ENCODE measurements around the gene CD164L2.
A peak's percentile ranks its signal among the peaks of the same experiment; 100 is the strongest.

Gene CD164L2

DNA sequence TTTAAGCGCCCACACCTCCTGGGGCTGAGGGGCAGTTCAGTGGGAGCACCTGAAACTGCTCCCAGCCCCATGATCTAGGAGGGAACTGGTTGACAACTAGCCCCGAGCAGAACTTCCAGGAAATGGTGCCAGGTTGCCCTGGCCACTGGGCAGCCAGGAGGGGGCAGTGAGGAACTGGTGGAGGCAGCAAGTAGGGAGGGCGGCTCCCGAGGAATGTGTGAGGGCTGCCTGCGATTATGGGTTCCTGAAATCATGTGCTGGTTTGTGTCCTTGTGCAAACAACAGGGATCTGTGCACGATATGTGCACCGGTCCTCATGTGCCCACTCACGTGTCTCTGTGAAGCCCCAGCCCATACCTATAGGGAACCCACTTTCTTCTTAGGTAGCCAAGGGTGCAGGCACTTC lies 19.2 kb upstream of the CD164L2 start:
- Histone ChIP-seq H2BK12ac (ENCODE audit: low read length) (no peak overlapping the region), H3K36me3 (ENCODE audit: control insufficient read depth in 1 of 2, insufficient read depth in 2 of 2, low read length in 2 of 2) (peaks cover 5 to 6% of the 10 kb centered on the region in 2 experiments), H4K91ac (ENCODE audit: low read depth, low read length) (peak overlapping the region; percentile 16), H3K4me2 (ENCODE audit: low read length) (no peak overlapping the region), H2AFZ (ENCODE audit: insufficient read depth, low read length, poor library complexity) (no peak overlapping the region), H3K18ac (ENCODE audit: low read length) (no peak overlapping the region), H3K27me3 (ENCODE audit: insufficient read depth, low read length) (no peaks in the 10 kb centered on the region), H3K9me3 (ENCODE audit: insufficient read depth, low read depth, low read length) (peaks cover 4% of the 10 kb centered on the region), H3K79me2 (ENCODE audit: control insufficient read depth, insufficient read depth, low read length, poor library complexity) (no peaks in the 10 kb centered on the region), H3K23ac (ENCODE audit: low read length) (no peak overlapping the region), H3K14ac (ENCODE audit: low read length) (no peak overlapping the region), H3K4me3 (ENCODE audit: low read depth, low read length) (no peak overlapping the region), H3K9ac (ENCODE audit: low read length) (no peak overlapping the region), H2BK120ac (ENCODE audit: insufficient read depth, low read length, poor library complexity) (no peak overlapping the region), H3K4ac (ENCODE audit: low read depth, low read length) (no peak overlapping the region), H3K4me1 (ENCODE audit: control insufficient read depth in 1 of 2, insufficient read depth in 2 of 2, low read length in 2 of 2) (peaks cover 11 to 23% of the 10 kb centered on the region in 2 experiments), H4K12ac (ENCODE audit: low read depth, low read length) (no peak overlapping the region), H4K8ac (ENCODE audit: low read depth, low read length) (peak overlapping the region; percentile 19), H2BK5ac (ENCODE audit: low read depth, low read length, poor library complexity) (no peak overlapping the region), H2AK5ac (ENCODE audit: low read length) (no peak overlapping the region), H3K79me1 (ENCODE audit: low read length) (peaks cover 4% of the 10 kb centered on the region), H3K27ac (ENCODE audit: low read depth, low read length) (no peak overlapping the region)
- no CpG with 5 or more reads among the region's 8 CpGs for WGBS (ENCODE audit: extremely low coverage, insufficient coverage, insufficient read length)
- peak in 1 of 2 donors; percentile 33 for DNase-seq

DNA sequence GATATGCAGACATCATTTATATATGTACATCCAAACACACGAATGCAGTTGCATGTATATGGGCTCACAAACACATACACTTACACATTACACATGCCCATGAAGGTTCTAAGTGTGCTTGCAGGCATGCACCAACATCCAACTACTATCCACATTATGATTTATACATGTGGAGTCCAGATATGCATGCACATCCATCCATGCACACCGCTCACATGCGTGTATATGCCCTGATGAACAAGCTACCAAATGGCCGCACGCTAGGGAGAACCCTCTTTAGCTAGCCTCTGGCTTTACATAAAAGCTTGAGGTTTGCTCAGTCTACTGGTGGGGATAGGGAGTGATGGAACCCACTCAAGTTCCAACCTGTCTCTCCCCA lies 17.8 kb upstream of the CD164L2 start:
- no peak overlapping the region for H3K14ac ChIP-seq (ENCODE audit: low read length)
- H3K27me3 ChIP-seq (ENCODE audit: insufficient read depth, low read length): no peaks in the 10 kb centered on the region
- no peak overlapping the region for H2AK5ac ChIP-seq (ENCODE audit: low read length)
- no peak overlapping the region for H3K23ac ChIP-seq (ENCODE audit: low read length)
- H4K8ac ChIP-seq (ENCODE audit: low read depth, low read length): no peak overlapping the region
- H3K4me2 ChIP-seq (ENCODE audit: low read length): no peak overlapping the region
- no peaks in the 10 kb centered on the region for H3K36me3 ChIP-seq (ENCODE audit: control insufficient read depth in 1 of 2, insufficient read depth in 2 of 2, low read length in 2 of 2)
- H3K79me2 ChIP-seq (ENCODE audit: control insufficient read depth, insufficient read depth, low read length, poor library complexity): no peaks in the 10 kb centered on the region
- no peak overlapping the region for H3K27ac ChIP-seq (ENCODE audit: low read depth, low read length)
- no peak overlapping the region for H4K91ac ChIP-seq (ENCODE audit: low read depth, low read length)
- no peak overlapping the region for H3K18ac ChIP-seq (ENCODE audit: low read length)
- H3K9me3 ChIP-seq (ENCODE audit: insufficient read depth, low read depth, low read length): peaks cover 4% of the 10 kb centered on the region
- no peak overlapping the region for H3K4me3 ChIP-seq (ENCODE audit: low read depth, low read length)
- H3K4ac ChIP-seq (ENCODE audit: low read depth, low read length): no peak overlapping the region
- WGBS (ENCODE audit: extremely low coverage, insufficient coverage, insufficient read length): no CpG with 5 or more reads among the region's 5 CpGs
- H4K12ac ChIP-seq (ENCODE audit: low read depth, low read length): no peak overlapping the region
- no peak overlapping the region for H2BK120ac ChIP-seq (ENCODE audit: insufficient read depth, low read length, poor library complexity)
- H3K4me1 ChIP-seq (ENCODE audit: control insufficient read depth in 1 of 2, insufficient read depth in 2 of 2, low read length in 2 of 2): peaks cover 11 to 20% of the 10 kb centered on the region in 2 experiments
- DNase-seq: no peak
- no peak overlapping the region for H3K9ac ChIP-seq (ENCODE audit: low read length)
- no peak overlapping the region for H2BK5ac ChIP-seq (ENCODE audit: low read depth, low read length, poor library complexity)
- no peak overlapping the region for H2BK12ac ChIP-seq (ENCODE audit: low read length)
- no peak overlapping the region for H2AFZ ChIP-seq (ENCODE audit: insufficient read depth, low read length, poor library complexity)
- peaks cover 4% of the 10 kb centered on the region for H3K79me1 ChIP-seq (ENCODE audit: low read length)

DNA sequence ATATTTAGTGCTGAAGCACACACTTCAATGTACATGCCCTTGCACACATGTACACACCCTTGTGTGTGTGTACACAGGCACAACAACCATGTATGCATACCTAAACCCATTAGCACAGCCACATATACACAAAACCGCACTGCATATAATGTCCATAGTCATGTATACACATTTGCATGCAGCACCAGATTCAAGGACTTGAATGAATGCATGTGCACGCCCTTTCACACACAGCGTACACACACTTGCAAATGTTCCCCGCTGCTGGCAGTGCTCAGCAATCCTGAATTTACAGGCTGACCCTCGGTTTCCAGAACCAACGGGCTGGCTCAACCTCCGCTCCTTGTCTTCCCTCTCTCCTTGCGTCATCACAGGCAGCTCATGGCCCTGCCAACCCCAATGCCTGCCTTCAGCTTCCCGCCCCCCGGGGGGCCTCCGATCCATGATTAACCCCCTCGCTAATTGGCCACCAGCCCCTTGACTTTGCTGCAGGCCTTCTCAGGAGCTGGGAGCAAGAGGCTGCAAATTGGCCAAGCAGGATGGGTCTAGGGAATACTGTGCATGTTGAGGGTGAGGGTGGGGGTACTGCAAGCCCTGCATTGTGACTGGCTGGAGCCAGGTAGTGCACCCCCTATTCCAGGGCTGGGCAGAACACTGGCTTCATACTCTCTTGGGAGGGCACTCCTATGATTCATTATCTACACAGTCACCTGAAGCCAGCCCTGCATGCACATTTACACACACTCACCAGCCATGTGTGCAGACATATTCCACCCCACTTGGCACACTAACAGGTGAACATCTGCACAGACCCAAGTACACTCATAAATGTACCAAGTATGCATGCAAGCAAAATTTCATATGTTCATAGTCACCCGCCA lies 17.2 kb upstream of the CD164L2 start:
- no peak overlapping the region for H3K18ac ChIP-seq (ENCODE audit: low read length)
- no peak overlapping the region for H3K23ac ChIP-seq (ENCODE audit: low read length)
- no peak overlapping the region for H2BK5ac ChIP-seq (ENCODE audit: low read depth, low read length, poor library complexity)
- no peaks in the 10 kb centered on the region for H3K36me3 ChIP-seq (ENCODE audit: control insufficient read depth in 1 of 2, insufficient read depth in 2 of 2, low read length in 2 of 2)
- DNase-seq: no peak
- peaks cover 4% of the 10 kb centered on the region for H3K9me3 ChIP-seq (ENCODE audit: insufficient read depth, low read depth, low read length)
- WGBS (ENCODE audit: extremely low coverage, insufficient coverage, insufficient read length): no CpG with 5 or more reads among the region's 13 CpGs
- H2BK12ac ChIP-seq (ENCODE audit: low read length): no peak overlapping the region
- H2BK120ac ChIP-seq (ENCODE audit: insufficient read depth, low read length, poor library complexity): no peak overlapping the region
- H3K4me2 ChIP-seq (ENCODE audit: low read length): no peak overlapping the region
- no peaks in the 10 kb centered on the region for H3K79me2 ChIP-seq (ENCODE audit: control insufficient read depth, insufficient read depth, low read length, poor library complexity)
- H3K4me3 ChIP-seq (ENCODE audit: low read depth, low read length): no peak overlapping the region
- H4K8ac ChIP-seq (ENCODE audit: low read depth, low read length): no peak overlapping the region
- peaks cover 4% of the 10 kb centered on the region for H3K79me1 ChIP-seq (ENCODE audit: low read length)
- no peak overlapping the region for H2AK5ac ChIP-seq (ENCODE audit: low read length)
- peaks cover 11 to 18% of the 10 kb centered on the region in 2 experiments for H3K4me1 ChIP-seq (ENCODE audit: control insufficient read depth in 1 of 2, insufficient read depth in 2 of 2, low read length in 2 of 2)
- H3K4ac ChIP-seq (ENCODE audit: low read depth, low read length): no peak overlapping the region
- no peaks in the 10 kb centered on the region for H3K27me3 ChIP-seq (ENCODE audit: insufficient read depth, low read length)
- H3K14ac ChIP-seq (ENCODE audit: low read length): no peak overlapping the region
- H2AFZ ChIP-seq (ENCODE audit: insufficient read depth, low read length, poor library complexity): no peak overlapping the region
- no peak overlapping the region for H3K9ac ChIP-seq (ENCODE audit: low read length)
- H3K27ac ChIP-seq (ENCODE audit: low read depth, low read length): no peak overlapping the region
- H4K12ac ChIP-seq (ENCODE audit: low read depth, low read length): no peak overlapping the region
- H4K91ac ChIP-seq (ENCODE audit: low read depth, low read length): no peak overlapping the region

DNA sequence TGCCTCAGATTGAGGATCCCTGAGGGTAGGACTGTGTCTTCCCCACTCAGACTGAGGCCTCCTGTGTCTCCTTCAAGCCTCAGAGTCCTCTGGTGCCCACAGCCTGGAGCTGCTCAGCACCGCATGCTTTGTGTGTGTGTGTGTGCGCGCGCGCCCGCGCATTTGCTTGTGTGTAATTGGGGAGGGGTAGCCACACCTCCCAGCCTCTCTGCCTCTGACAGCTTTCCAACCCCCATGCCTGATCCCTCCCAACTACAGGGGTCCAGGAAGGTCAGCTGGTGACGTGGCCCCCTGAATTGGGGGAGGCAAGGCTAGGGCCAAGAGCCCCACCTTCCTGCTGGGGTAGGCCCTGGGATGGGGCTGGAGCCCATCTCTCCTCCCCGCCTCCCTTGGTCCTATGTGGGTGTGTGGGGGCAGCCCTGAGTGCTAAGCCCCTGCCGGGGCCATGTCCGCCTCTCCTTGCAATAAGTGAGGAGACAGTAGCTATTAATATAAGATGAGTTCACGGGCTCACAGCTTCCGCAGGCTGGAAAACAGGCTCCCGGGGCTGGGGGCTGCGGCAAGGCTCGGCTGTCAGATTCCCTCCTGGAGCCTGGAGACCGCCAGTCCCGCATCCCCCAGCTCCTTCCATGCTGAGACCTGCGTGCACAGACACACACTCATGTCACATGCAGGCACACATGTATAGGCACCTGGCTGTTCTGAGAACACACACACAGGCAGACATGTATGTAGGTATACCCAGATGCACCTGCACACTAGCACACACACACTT lies 16.3 kb upstream of the CD164L2 start:
- Histone ChIP-seq H3K9me3 (ENCODE audit: insufficient read depth, low read depth, low read length) (peaks cover 4% of the 10 kb centered on the region), H2AK5ac (ENCODE audit: low read length) (no peak overlapping the region), H3K14ac (ENCODE audit: low read length) (no peak overlapping the region), H3K4me3 (ENCODE audit: low read depth, low read length) (no peak overlapping the region), H3K79me1 (ENCODE audit: low read length) (no peaks in the 10 kb centered on the region), H2BK5ac (ENCODE audit: low read depth, low read length, poor library complexity) (no peak overlapping the region), H3K27ac (ENCODE audit: low read depth, low read length) (no peak overlapping the region), H3K79me2 (ENCODE audit: control insufficient read depth, insufficient read depth, low read length, poor library complexity) (no peaks in the 10 kb centered on the region), H4K91ac (ENCODE audit: low read depth, low read length) (no peak overlapping the region), H2BK12ac (ENCODE audit: low read length) (no peak overlapping the region), H3K4ac (ENCODE audit: low read depth, low read length) (no peak overlapping the region), H3K9ac (ENCODE audit: low read length) (no peak overlapping the region), H3K36me3 (ENCODE audit: control insufficient read depth in 1 of 2, insufficient read depth in 2 of 2, low read length in 2 of 2) (no peaks in the 10 kb centered on the region), H3K23ac (ENCODE audit: low read length) (no peak overlapping the region), H4K12ac (ENCODE audit: low read depth, low read length) (no peak overlapping the region), H4K8ac (ENCODE audit: low read depth, low read length) (no peak overlapping the region), H3K4me2 (ENCODE audit: low read length) (no peak overlapping the region), H2BK120ac (ENCODE audit: insufficient read depth, low read length, poor library complexity) (no peak overlapping the region), H3K27me3 (ENCODE audit: insufficient read depth, low read length) (no peaks in the 10 kb centered on the region), H2AFZ (ENCODE audit: insufficient read depth, low read length, poor library complexity) (no peak overlapping the region), H3K4me1 (ENCODE audit: control insufficient read depth in 1 of 2, insufficient read depth in 2 of 2, low read length in 2 of 2) (peaks cover 8 to 12% of the 10 kb centered on the region in 2 experiments), H3K18ac (ENCODE audit: low read length) (no peak overlapping the region)
- no peak for DNase-seq
- WGBS (ENCODE audit: extremely low coverage, insufficient coverage, insufficient read length): no CpG with 5 or more reads among the region's 19 CpGs
